Measurements from ENCODE around the gene TMEM170A. TPM values are rescaled to one million over a fixed set of nuclear protein-coding genes. Genes with fewer than 3 reads are reported as not detected.
A peak's percentile ranks its signal among the peaks of the same experiment; 100 is the strongest.

The TMEM170A gene
- total and polyA plus RNA-seq, 2 of the 13 experiments (the other 11 are each of a cell fraction or from before 2014, with no cell fraction given), result 35.7 to 39.7 TPM

DNA sequence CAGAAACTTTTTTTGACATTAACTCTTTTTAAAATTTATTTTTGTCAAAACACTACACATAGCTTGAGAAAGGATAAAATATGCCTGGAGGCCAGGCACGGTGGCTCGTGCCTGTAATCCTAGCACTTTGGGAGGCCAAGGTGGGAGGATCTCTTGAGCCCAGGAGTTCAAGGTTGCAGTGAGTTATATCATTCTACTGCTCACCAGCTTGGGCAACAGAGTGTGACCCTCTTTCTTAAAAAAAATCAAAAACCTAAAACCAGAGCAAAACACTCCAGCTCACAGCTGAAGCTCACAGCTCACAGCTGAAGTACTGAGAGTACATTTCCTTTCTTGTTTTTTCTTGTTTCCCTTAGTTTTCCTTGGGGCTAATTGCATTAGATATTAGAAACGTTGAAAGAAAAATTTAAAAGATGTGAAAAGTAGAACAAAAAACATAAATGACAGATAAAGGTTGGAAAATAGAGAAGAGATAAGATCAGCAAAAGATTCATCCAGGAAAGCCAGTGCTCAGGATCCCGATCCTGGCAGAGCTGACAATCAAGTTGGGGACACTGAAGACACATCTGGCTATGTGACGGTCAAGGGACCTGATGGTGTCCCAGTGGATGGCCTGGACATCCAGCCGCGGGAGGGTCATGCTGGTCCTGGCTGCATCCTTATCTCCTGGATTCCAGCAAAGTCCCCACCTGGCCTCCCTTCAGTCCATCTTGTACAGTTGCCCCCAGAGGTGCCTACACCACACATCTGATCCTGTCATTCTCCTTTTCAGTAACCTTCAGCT lies 20.9 kb upstream of the TMEM170A start:
- peak overlapping the region; percentile 55 for H3K4me2 ChIP-seq (ENCODE audit: low read depth, low read length)
- H3K79me2 ChIP-seq (ENCODE audit: insufficient read depth, low read length), result no peaks in the 10 kb centered on the region
- 39% methylated on average over 7 of the region's 7 CpGs for WGBS (ENCODE audit: low lambda C conversion rate)
- intact Hi-C loops (cut with micrococcal nuclease; ENCODE audit: unreplicated experiment), result no loop called here
- ATAC-seq, result peak; percentile 6; the same call in 1 of the 3 replicates
- H3K36me3 ChIP-seq (replicated peaks in 1 of 2; ENCODE audit: control insufficient read depth in 1 of 2, insufficient read depth in 2 of 2, low read length in 2 of 2), result no peaks in the 10 kb centered on the region
- H3K27ac ChIP-seq (ENCODE audit: extremely low read length, insufficient read depth, low read length), result no peak overlapping the region
- CTCF ChIA-PET (ENCODE audit: low intra/inter-chr PET ratio, low total read pairs), result no interaction called here
- H2AFZ ChIP-seq (ENCODE audit: low read length), result no peak overlapping the region
- POLR2A ChIA-PET, result interaction anchor here (1.0 to 1.3 kb wide), 2 partner anchors 10 to 31 kb away, joined by 3 to 6 read pairs; partner anchors contain the start of gene CHST6
- no TSS peak for BruUV-seq (replicated peaks)
- H3K9ac ChIP-seq (ENCODE audit: insufficient read depth, low read depth, low read length), result no peak overlapping the region
- no peak for FAIRE-seq
- H3K4me3 ChIP-seq (replicated peaks in 1 of 3; ENCODE audit: insufficient read depth in 1 of 3, low read depth in 2 of 3, low read length in 3 of 3), result peak overlapping the region in 1 of 3 experiments; percentile 36; a peak in 1 of 6 replicates
- H3K27me3 ChIP-seq (ENCODE audit: control insufficient read depth in 1 of 2, insufficient read depth in 2 of 2, low read length in 2 of 2), result no peaks in the 10 kb centered on the region
- in situ Hi-C loops (cut with HindIII; ENCODE audit: extremely low pct_ligation_motif_present, low pct_unique_long_range_greater_than_20kb), result no loop called here
- no peaks in the 10 kb centered on the region for H3K9me3 ChIP-seq (ENCODE audit: low read length)
- no peaks in the 10 kb centered on the region for H4K20me1 ChIP-seq (ENCODE audit: insufficient read depth, low read length)
- no peak for DNase-seq (ENCODE audit: low spot score)
- peaks cover 44% of the 10 kb centered on the region for H3K4me1 ChIP-seq (ENCODE audit: insufficient read depth, low read length)
- no peak for TF ChIP-seq SKIL (CRISPR knock-in tag; IDR thresholded peaks at IDR 0.05; ENCODE audit: borderline replicate concordance)
- TF ChIP-seq ZFP36L2 (CRISPR knock-in tag; IDR thresholded peaks at IDR 0.05), result no peak
- TF ChIP-seq ZBTB38 (CRISPR knock-in tag; IDR thresholded peaks at IDR 0.05), result 0 out of 2 replicates have a peak, but pooled peaks have one; percentile 53
- TF ChIP-seq GATAD1 (CRISPR knock-in tag; IDR thresholded peaks at IDR 0.05), result no peak
- no peak for TF ChIP-seq ZFP62 (CRISPR knock-in tag; IDR thresholded peaks at IDR 0.05)
- no peak for TF ChIP-seq SP5 (CRISPR knock-in tag; IDR thresholded peaks at IDR 0.05; ENCODE audit: borderline replicate concordance, low read depth)
- TF ChIP-seq HNRNPUL1 (IDR thresholded peaks at IDR 0.05; ENCODE audit: low read depth, low read length), result no peak
- no peak for TF ChIP-seq YY1 (IDR thresholded peaks at IDR 0.05; ENCODE audit: insufficient read depth, insufficient replicate concordance, low read depth, low read length)
- 0 out of 2 replicates have a peak, but pooled peaks have one; percentile 32 for TF ChIP-seq DNMT1 (CRISPR knock-in tag; IDR thresholded peaks at IDR 0.05)
- TF ChIP-seq, protein P1, sequence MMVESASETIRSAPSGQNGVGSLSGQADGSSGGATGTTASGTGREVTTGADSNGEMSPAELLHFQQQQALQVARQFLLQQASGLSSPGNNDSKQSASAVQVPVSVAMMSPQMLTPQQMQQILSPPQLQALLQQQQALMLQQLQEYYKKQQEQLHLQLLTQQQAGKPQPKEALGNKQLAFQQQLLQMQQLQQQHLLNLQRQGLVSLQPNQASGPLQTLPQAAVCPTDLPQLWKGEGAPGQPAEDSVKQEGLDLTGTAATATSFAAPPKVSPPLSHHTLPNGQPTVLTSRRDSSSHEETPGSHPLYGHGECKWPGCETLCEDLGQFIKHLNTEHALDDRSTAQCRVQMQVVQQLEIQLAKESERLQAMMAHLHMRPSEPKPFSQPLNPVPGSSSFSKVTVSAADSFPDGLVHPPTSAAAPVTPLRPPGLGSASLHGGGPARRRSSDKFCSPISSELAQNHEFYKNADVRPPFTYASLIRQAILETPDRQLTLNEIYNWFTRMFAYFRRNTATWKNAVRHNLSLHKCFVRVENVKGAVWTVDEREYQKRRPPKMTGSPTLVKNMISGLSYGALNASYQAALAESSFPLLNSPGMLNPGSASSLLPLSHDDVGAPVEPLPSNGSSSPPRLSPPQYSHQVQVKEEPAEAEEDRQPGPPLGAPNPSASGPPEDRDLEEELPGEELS (CRISPR knock-in tag; IDR thresholded peaks at IDR 0.05), result 0 out of 2 replicates have a peak, but pooled peaks have one; percentile 7
- no peak for TF ChIP-seq SNRNP70 (IDR thresholded peaks at IDR 0.05; ENCODE audit: low read depth, low read length)
- TF ChIP-seq BCL6 (CRISPR knock-in tag; IDR thresholded peaks at IDR 0.05), result no peak
- 0 out of 2 replicates have a peak, but pooled peaks have one; percentile 7 for TF ChIP-seq ZNF292 (CRISPR knock-in tag; IDR thresholded peaks at IDR 0.05; ENCODE audit: borderline replicate concordance, low read depth)
- TF ChIP-seq ZNF558 (CRISPR knock-in tag; IDR thresholded peaks at IDR 0.05; ENCODE audit: borderline replicate concordance), result peak; percentile 24; the same call in 1 of the 2 replicates
- 0 out of 2 replicates have a peak, but pooled peaks have one; percentile 27 for TF ChIP-seq ZNF121 (CRISPR knock-in tag; IDR thresholded peaks at IDR 0.05)
- peak; percentile 25; the same call in 1 of the 2 replicates for TF ChIP-seq PHF21A (CRISPR knock-in tag; IDR thresholded peaks at IDR 0.05)
- TF ChIP-seq, protein P2, sequence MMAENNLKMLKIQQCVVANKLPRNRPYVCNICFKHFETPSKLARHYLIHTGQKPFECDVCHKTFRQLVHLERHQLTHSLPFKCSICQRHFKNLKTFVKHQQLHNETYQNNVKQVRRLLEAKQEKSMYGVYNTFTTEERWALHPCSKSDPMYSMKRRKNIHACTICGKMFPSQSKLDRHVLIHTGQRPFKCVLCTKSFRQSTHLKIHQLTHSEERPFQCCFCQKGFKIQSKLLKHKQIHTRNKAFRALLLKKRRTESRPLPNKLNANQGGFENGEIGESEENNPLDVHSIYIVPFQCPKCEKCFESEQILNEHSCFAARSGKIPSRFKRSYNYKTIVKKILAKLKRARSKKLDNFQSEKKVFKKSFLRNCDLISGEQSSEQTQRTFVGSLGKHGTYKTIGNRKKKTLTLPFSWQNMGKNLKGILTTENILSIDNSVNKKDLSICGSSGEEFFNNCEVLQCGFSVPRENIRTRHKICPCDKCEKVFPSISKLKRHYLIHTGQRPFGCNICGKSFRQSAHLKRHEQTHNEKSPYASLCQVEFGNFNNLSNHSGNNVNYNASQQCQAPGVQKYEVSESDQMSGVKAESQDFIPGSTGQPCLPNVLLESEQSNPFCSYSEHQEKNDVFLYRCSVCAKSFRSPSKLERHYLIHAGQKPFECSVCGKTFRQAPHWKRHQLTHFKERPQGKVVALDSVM (CRISPR knock-in tag; IDR thresholded peaks at IDR 0.05), result peak; percentile 83
